Hematopoietic multipotent progenitor cell treated with erythropoietin and hydrocortisone succinate and interleukin-3 and kit ligand, for 4 days (in vitro differentiated cells): Measurements from ENCODE around the gene NUTM2E.
A peak's percentile ranks its signal among the peaks of the same experiment; 100 is the strongest.
"Not testable (repeated sequence)": the region's sequence is repeated elsewhere in the genome, so short reads cannot be mapped to it uniquely, and the experiment has no call there.

Source experiments
- DNase-seq: peaks from one replicate; pipeline ENCODE4 v3.0.0-alpha.2; 2015

The NUTM2E gene

GRCh38 chr10:79826496-79827215, at the start of gene NUTM2E:
Gene NUTM2E, plus strand, starts transcription at chr10:79826739. Its CDS starts 15,002 bp downstream, at chr10:79841741.
- peak; percentile 92 for DNase-seq

- not testable (repeated sequence) for DNase-seq
Measured at GRCh38 chr10:79777997-79778396, 48.5 kb upstream of the NUTM2E start.

GRCh38 chr10:79779310-79779938, 47.1 kb upstream of the NUTM2E start:
- peak; percentile 92 for DNase-seq

- DNase-seq = peak; percentile 22
Measured at GRCh38 chr10:79779992-79780391, 46.5 kb upstream of the NUTM2E start.

- not testable (repeated sequence) for DNase-seq
Measured at GRCh38 chr10:79781584-79781983, 45.0 kb upstream of the NUTM2E start.

- DNase-seq = not testable (repeated sequence)
Measured at GRCh38 chr10:79787455-79787952, 39.0 kb upstream of the NUTM2E start.

GRCh38 chr10:79789351-79789750, 37.2 kb upstream of the NUTM2E start:
- not testable (repeated sequence) for DNase-seq

GRCh38 chr10:79791906-79792517, 34.5 kb upstream of the NUTM2E start:
- DNase-seq = not testable (repeated sequence)

- DNase-seq = not testable (repeated sequence)
Measured at GRCh38 chr10:79799337-79799736, 27.2 kb upstream of the NUTM2E start.

GRCh38 chr10:79805857-79806256, 20.7 kb upstream of the NUTM2E start:
- not testable (repeated sequence) for DNase-seq

GRCh38 chr10:79811895-79812294, 14.6 kb upstream of the NUTM2E start:
- not testable (repeated sequence) for DNase-seq

- DNase-seq = not testable (repeated sequence)
Measured at GRCh38 chr10:79816290-79816689, 10.2 kb upstream of the NUTM2E start.

- not testable (repeated sequence) for DNase-seq
Measured at GRCh38 chr10:79823387-79823786, 3.2 kb upstream of the NUTM2E start.

GRCh38 chr10:79825587-79826011, 940 bp upstream of the NUTM2E start:
- DNase-seq = not testable (repeated sequence)

GRCh38 chr10:79826131-79826495, 426 bp upstream of the NUTM2E start:
- DNase-seq = not testable (repeated sequence)

GRCh38 chr10:79833833-79834232, 7.3 kb downstream of the NUTM2E start:
- DNase-seq = not testable (repeated sequence)

- DNase-seq = not testable (repeated sequence)
Measured at GRCh38 chr10:79835891-79836290, 9.4 kb downstream of the NUTM2E start.

GRCh38 chr10:79836891-79837290, 10.4 kb downstream of the NUTM2E start:
- peak; percentile 3 for DNase-seq

- DNase-seq = not testable (repeated sequence)
Measured at GRCh38 chr10:79838441-79838840, 11.9 kb downstream of the NUTM2E start.

GRCh38 chr10:79853191-79853854, 26.8 kb downstream of the NUTM2E start:
- not testable (repeated sequence) for DNase-seq

GRCh38 chr10:79862269-79862668, 35.7 kb downstream of the NUTM2E start:
- DNase-seq = not testable (repeated sequence)

- DNase-seq = peak; percentile 49
Measured at GRCh38 chr10:79862803-79863202, 36.3 kb downstream of the NUTM2E start.
